Mesothelial cell of epicardium (in vitro differentiated cells): ENCODE results near the gene GRID1. TPM values are rescaled to one million over a fixed set of nuclear protein-coding genes. Genes with fewer than 3 reads are reported as not detected.

Experiments
- DNase-seq, 2 experiments: peaks; one replicate each; pipeline ENCODE4 v3.0.0; 2021; ENCODE audit warnings: low spot score in 2 of 2; ENCODE audit not compliant: unreplicated experiment in 2 of 2
- H3K27ac Mint-ChIP-seq: 2 replicates; pipeline ENCODE4 v1.8.0; 2021; ENCODE audit warnings: mixed read lengths
- H3K27me3 Mint-ChIP-seq: 2 replicates; pipeline ENCODE4 v1.8.0; 2021; ENCODE audit warnings: low read depth, mixed read lengths
- H3K36me3 Mint-ChIP-seq: 2 replicates; pipeline ENCODE4 v1.8.0; 2021; ENCODE audit warnings: mixed read lengths
- H3K4me1 Mint-ChIP-seq: 2 replicates; pipeline ENCODE4 v1.8.0; 2021; ENCODE audit warnings: mixed read lengths
- H3K4me3 Mint-ChIP-seq: 2 replicates; pipeline ENCODE4 v1.8.0; 2021; ENCODE audit warnings: mild to moderate bottlenecking, moderate library complexity, mixed read lengths
- H3K9me3 Mint-ChIP-seq: 2 replicates; pipeline ENCODE4 v1.8.0; 2021; ENCODE audit warnings: mixed read lengths
- CTCF ChIP-seq: fragments of 200-600 bp; sonication (generic); IDR thresholded peaks from one replicate; pipeline ENCODE4 v1.5.0; 2021; ENCODE audit warnings: antibody characterized with exemption; ENCODE audit not compliant: unreplicated experiment
- total RNA-seq: library from RNA; stranded (reverse); gene quantifications from 3 replicates; pipeline ENCODE4 v1.2.1, GENCODE V29; 2021

Gene GRID1
- total RNA-seq, 1 donor from 2014 or later, result 0.22 TPM

GRCh38 chr10:86138551-86139065 lies 228.0 kb downstream of the GRID1 start:
- H3K27me3 Mint-ChIP-seq, result peaks cover 19% of the 10 kb centered on the region
- H3K4me1 Mint-ChIP-seq, result no peaks in the 10 kb centered on the region
- H3K36me3 Mint-ChIP-seq, result no peaks in the 10 kb centered on the region
- no peak overlapping the region for H3K27ac Mint-ChIP-seq
- DNase-seq, result no peak
- no peak overlapping the region for H3K4me3 Mint-ChIP-seq
- TF ChIP-seq CTCF, result no peak
- H3K9me3 Mint-ChIP-seq, result no peaks in the 10 kb centered on the region

- Mint-ChIP-seq H3K4me1 (no peaks in the 10 kb centered on the region), H3K4me3 (no peak overlapping the region), H3K36me3 (no peaks in the 10 kb centered on the region), H3K27ac (no peak overlapping the region), H3K27me3 (peaks cover 20% of the 10 kb centered on the region), H3K9me3 (no peaks in the 10 kb centered on the region)
- TF ChIP-seq CTCF, result no peak
- no peak for DNase-seq
These were observed 229.0 kb downstream of the GRID1 start for GRCh38 chr10:86137561-86137960.

DNA sequence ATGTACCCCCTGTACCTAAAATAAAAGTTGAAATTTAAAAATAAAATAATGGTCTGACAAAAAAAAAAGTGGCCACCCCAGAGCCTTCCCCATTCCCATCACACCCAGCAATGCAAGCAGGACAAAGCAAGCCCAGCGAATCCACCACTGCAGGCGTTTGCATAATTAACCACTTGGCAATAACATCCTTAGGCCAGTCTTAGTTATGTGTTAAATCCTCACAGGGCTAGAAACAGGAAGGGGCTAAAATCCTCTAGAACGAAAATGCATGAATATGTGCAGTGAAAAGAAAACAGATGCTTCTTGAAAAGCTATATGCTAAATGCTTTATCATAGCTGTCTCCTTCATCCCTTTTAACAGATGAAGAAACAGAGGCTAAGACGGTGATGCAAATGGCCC lies 229.7 kb downstream of the GRID1 start:
- H3K27ac Mint-ChIP-seq, result no peak overlapping the region
- DNase-seq, result no peak
- no peaks in the 10 kb centered on the region for H3K36me3 Mint-ChIP-seq
- H3K4me1 Mint-ChIP-seq, result no peaks in the 10 kb centered on the region
- no peak overlapping the region for H3K4me3 Mint-ChIP-seq
- H3K27me3 Mint-ChIP-seq, result peaks cover 15% of the 10 kb centered on the region
- no peak for TF ChIP-seq CTCF
- no peaks in the 10 kb centered on the region for H3K9me3 Mint-ChIP-seq

DNA sequence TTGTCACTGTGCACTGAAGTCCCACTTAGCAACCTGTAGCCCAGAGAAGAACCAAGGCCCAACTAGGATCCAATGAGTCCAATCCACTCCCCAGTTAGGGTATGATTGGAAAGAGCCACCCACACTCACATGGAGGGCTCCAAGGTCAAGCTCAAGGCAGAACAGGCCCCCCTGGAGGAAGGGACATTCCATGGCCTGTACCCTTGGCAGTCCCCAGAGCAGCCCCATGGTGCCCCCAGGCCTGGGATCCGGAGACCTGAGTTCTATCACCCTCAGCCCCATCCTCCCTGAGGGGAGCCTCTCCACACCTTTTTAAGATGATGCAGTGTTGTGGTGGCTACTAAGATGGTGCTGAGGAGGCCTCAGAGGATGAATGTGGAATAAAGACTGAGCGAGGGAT lies 231.4 kb downstream of the GRID1 start:
- TF ChIP-seq CTCF, result no peak
- Mint-ChIP-seq H3K36me3 (no peaks in the 10 kb centered on the region), H3K4me1 (no peaks in the 10 kb centered on the region), H3K4me3 (no peak overlapping the region), H3K27me3 (peaks cover 17% of the 10 kb centered on the region), H3K9me3 (peaks cover 3% of the 10 kb centered on the region), H3K27ac (no peak overlapping the region)
- DNase-seq, result no peak

DNA sequence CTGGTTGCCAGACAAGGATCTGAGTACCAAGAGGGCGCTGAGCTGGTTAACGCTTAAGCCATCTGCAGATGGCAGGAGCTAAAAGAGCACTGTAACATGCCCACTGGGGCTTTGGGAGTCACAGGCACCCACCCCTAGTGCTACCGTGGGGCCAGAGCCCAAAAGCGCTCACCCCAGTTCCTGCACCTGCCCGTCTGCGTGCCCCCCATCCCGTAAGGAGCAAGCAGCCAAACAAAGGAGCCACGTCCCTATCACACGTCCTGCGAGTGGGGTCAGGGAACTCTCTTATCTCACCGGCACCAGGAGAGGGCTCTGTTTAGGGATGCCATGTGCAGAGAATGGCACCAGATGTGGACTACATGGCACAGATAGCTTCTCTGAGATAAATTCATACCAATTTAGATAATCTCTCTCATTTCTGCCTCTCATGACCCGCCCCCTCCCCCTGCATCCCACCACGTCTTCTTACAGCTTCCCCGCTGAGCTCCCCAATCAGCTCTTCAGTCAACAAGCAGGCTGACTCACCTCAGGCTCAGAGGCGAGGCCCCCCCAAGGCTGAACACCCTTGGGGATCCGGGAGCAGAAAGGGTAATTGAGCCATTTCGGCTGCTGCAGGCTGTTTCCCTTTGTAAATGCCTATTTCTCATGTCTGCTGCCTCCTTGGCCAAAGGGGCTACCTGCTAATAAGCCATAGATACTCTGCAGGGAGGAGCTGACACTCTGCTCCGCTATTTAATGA lies 235.7 kb downstream of the GRID1 start:
- no peak for TF ChIP-seq CTCF
- Mint-ChIP-seq H3K36me3 (no peaks in the 10 kb centered on the region), H3K4me3 (no peak overlapping the region), H3K27ac (no peak overlapping the region), H3K4me1 (no peaks in the 10 kb centered on the region), H3K9me3 (peaks cover 3% of the 10 kb centered on the region), H3K27me3 (peaks cover 32% of the 10 kb centered on the region)
- no peak for DNase-seq

- no peak for TF ChIP-seq CTCF
- Mint-ChIP-seq H3K4me1 (no peaks in the 10 kb centered on the region), H3K36me3 (no peaks in the 10 kb centered on the region), H3K4me3 (no peak overlapping the region), H3K27ac (no peak overlapping the region), H3K9me3 (peaks cover 3% of the 10 kb centered on the region), H3K27me3 (peaks cover 38% of the 10 kb centered on the region)
- no peak for DNase-seq
These were observed 236.6 kb downstream of the GRID1 start for GRCh38 chr10:86130041-86130440.
